ENCODE results near the gene ADI1. TPM values are rescaled to one million over a fixed set of nuclear protein-coding genes. Genes with fewer than 3 reads are reported as not detected.

ADI1 gene
- total and polyA plus RNA-seq, 2 of the 8 experiments (the other 6 are each of a cell fraction or from before 2014, with no cell fraction given): 12.2 to 40.2 TPM

DNA sequence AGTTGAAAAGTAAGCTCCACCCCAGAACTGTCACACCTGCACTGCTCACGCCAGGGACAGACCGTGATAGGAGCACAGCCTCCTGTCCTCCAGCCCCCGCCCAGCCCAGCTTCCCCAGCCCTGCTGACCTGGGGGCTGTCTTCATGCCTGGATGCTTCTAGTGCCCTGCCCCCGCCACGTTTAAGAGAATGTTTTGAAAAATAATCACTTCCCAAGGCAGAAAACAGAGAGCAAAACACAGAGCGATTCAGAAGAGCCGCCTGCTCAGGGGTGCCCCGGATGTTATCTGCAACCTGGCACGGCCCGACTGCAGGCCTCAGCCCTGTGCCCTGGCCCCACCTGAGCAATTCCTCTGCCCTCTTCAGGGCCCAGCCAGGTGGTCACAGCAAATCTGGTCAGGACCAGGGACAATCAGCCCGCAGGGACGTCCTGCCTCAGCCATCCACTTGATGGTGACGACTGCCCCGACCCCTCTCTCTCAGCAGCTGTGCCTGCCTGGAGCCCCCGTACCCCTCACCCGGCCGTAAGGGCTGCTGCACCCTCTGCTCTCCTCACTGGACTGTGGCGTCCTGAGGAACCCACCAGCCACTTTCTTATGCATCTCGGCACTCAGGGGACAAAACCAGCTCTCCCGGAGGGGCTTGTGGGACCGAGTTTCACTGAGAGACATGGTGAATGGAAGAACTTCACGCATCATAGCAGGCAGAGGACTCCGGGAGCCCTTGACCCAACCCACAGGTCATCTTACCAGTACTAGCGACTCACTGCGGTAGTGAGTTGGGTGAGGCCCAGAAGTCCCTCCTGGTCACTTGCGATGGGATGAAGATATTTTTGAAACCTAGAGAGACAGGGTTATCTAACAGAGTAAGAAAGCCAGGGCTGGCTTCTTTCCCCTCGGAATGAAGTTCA, 30.2 kb downstream of the ADI1 start (continued):
- no peak for TF ChIP-seq JUN (IDR thresholded peaks at IDR 0.05; ENCODE audit: low read depth, low read length)
- TF ChIP-seq ZNF274 (IDR thresholded peaks at IDR 0.05; ENCODE audit: borderline replicate concordance, extremely low read depth, low read length): no peak
- TF ChIP-seq NANOG (IDR thresholded peaks at IDR 0.05; ENCODE audit: insufficient read depth, low read depth, low read length, poor library complexity, severe bottlenecking): no peak

All from H1 (cell line).